Esophagus squamous epithelium (tissue), 4 donors: Measurements from ENCODE around the gene MORN5.

ENCODE experiments used
- POLR2A ChIP-seq, 4 donors: fragments of 450-650 bp; IDR thresholded peaks; one replicate each; pipeline ENCODE4 v1.6.1; 2017; ENCODE audit warnings: antibody characterized with exemption in 4 of 4, mild to moderate bottlenecking in 4 of 4, moderate library complexity in 3 of 4
- TF ChIP-seq, protein P1 (sequence below), 6 experiments: fragments of 450-650 bp in 4 of 6; fragments of 200-600 bp in 2 of 6; sonication (generic) in 2 of 6; IDR thresholded peaks; one replicate each; pipeline ENCODE4 v1.5.1; 2016 to 2019; ENCODE audit warnings: antibody characterized with exemption in 6 of 6, mild to moderate bottlenecking in 4 of 6, moderate library complexity in 4 of 6

DNA sequence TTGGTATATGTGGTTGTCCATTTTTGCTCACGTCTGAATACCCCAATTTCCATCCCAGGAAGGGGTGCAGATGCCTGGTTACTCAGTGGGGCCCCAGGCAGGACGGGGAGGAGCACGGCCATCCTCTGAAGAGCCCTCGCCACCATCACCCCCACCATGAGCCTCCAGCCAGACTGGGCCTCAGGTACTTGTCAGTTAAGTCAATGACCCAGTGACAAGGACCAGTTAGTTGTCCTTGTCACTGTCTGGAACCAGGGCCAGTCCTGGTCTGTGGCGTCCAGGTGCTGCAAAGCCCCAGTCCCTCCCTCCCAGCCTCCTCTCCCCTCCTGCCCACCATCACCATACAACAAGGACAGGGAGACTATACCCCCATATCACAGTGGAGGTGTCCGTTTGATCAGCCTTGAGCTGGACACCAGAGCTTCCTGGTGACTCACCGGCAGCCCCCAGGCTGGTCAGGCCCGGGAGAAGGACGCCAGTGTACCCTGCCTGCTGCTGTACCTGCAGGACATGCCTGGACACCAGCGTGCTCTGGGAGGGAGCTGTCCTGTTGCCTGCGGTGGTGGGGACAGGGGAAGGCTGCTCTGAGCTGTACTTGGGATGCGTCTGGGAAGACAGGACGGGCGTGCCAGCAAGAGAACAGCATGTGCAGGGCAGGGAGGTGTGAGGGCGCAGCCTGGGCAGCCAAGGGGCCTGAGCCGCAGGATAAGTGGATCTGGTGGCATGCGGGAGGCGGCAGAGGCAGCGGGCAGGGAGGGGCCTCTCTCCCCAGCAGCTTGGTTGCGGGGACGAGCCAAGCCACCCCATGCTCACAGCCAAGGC lies 34.0 kb upstream of the MORN5 start:
- TF ChIP-seq, protein P1, sequence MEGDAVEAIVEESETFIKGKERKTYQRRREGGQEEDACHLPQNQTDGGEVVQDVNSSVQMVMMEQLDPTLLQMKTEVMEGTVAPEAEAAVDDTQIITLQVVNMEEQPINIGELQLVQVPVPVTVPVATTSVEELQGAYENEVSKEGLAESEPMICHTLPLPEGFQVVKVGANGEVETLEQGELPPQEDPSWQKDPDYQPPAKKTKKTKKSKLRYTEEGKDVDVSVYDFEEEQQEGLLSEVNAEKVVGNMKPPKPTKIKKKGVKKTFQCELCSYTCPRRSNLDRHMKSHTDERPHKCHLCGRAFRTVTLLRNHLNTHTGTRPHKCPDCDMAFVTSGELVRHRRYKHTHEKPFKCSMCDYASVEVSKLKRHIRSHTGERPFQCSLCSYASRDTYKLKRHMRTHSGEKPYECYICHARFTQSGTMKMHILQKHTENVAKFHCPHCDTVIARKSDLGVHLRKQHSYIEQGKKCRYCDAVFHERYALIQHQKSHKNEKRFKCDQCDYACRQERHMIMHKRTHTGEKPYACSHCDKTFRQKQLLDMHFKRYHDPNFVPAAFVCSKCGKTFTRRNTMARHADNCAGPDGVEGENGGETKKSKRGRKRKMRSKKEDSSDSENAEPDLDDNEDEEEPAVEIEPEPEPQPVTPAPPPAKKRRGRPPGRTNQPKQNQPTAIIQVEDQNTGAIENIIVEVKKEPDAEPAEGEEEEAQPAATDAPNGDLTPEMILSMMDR (IDR thresholded peaks at IDR 0.05) = no peak
- no peak for TF ChIP-seq POLR2A (IDR thresholded peaks at IDR 0.05)
